ENCODE data around the gene RPL32.

GRCh38 chr3:12818273-12818672 is 23.1 kb downstream of the RPL32 start:
- TF ChIP-seq SP1 (IDR thresholded peaks at IDR 0.05) (no peak), RAD21 (IDR thresholded peaks at IDR 0.05) (no peak), CTCF (IDR thresholded peaks at IDR 0.05; ENCODE audit: low read depth, low read length, missing input control) (no peak), GABPA (IDR thresholded peaks at IDR 0.05 in 1 of 2, conservative IDR thresholded peaks at IDR 0.05 in 1 of 2) (no peak), REST (IDR thresholded peaks at IDR 0.05) (no peak), JUND (IDR thresholded peaks at IDR 0.05) (no peak)
